HepG2 (cell line): ENCODE measurements around the gene FAM83D. TPM values are rescaled to one million over a fixed set of nuclear protein-coding genes. Genes with fewer than 3 reads are reported as not detected.

Source experiments
- ATAC-seq: fragments of 200-7000 bp; cut with Tn5 transposase; 3 replicates; pipeline ENCODE4 v1.9.1; 2020; ENCODE audit warnings: mild to moderate bottlenecking, moderate library complexity
- BruUV-seq: library from RNA; stranded (reverse); fragments of 400-500 nt; replicated peaks from 2 replicates; lab custom pipeline; 2021; lab: Mats Ljungman, UMichigan
- CTCF ChIA-PET: fragments of 300-600 bp; formaldehyde crosslinking; extraction: SDS; loops from one replicate; lab custom pipeline; 2021; ENCODE audit warnings: low total read pairs, inconsistent platforms, low intra/inter-chr PET ratio; lab: Yijun Ruan, JAX
- POLR2A ChIA-PET: fragments of 350-600 bp; sonication (Branson Sonifier 250); formaldehyde crosslinking; loops from one replicate; lab custom pipeline; 2020; ENCODE audit warnings: antibody characterized with exemption, inconsistent platforms; lab: Yijun Ruan, JAX
- DNase-seq: peaks from one replicate; pipeline ENCODE4 v3.0.0-alpha.2; 2015; ENCODE audit warnings: low spot score
- FAIRE-seq: peaks from 3 replicates; lab custom pipeline; 2011; peaks lifted over from hg19 to GRCh38; lab: Jason Lieb, UNC
- H2AFZ ChIP-seq: one replicate; pipeline ENCODE4 v1.6.1; 2011; ENCODE audit warnings: low read length, inconsistent platforms
- H3K27ac ChIP-seq: fragments of 300-600 bp; 3 replicates; pipeline ENCODE4 v1.8.0; 2011; ENCODE audit warnings: mixed run types, mild to moderate bottlenecking, mixed read lengths, low read length, inconsistent platforms; ENCODE audit not compliant: insufficient read depth; ENCODE audit errors: extremely low read length
- H3K27me3 ChIP-seq, 2 experiments: fragments of 200-600 bp in 1 of 2; 2 replicates in 1 of 2; 3 replicates in 1 of 2; pipeline versions ENCODE4 v1.6.0 to v1.8.0; 2011; ENCODE audit warnings: low read length in 2 of 2, mild to moderate bottlenecking in 2 of 2, moderate library complexity in 2 of 2, inconsistent platforms in 1 of 2; ENCODE audit not compliant: insufficient read depth in 2 of 2, control insufficient read depth in 1 of 2
- H3K36me3 ChIP-seq, 2 experiments: fragments of 200-600 bp in 1 of 2; replicated peaks in 1 of 2; 2 replicates in 1 of 2; 3 replicates in 1 of 2; pipeline versions ENCODE4 v1.5.1 to v1.8.0; 2011; ENCODE audit warnings: low read length in 2 of 2, inconsistent platforms in 1 of 2; ENCODE audit not compliant: insufficient read depth in 2 of 2, control insufficient read depth in 1 of 2
- H3K4me1 ChIP-seq: 2 replicates; pipeline ENCODE4 v1.5.1; 2012; ENCODE audit warnings: low read length, inconsistent platforms; ENCODE audit not compliant: insufficient read depth
- H3K4me2 ChIP-seq: 2 replicates; pipeline ENCODE4 v1.6.0; 2011; ENCODE audit warnings: low read depth, low read length, inconsistent platforms
- H3K4me3 ChIP-seq, 3 experiments: fragments of 200-600 bp in 1 of 3; sonication (generic), shearing (Covaris generic) in 1 of 3; replicated peaks in 1 of 3; 2 replicates each; pipeline ENCODE4 v1.5.1; 2011 to 2016; ENCODE audit warnings: low read length in 3 of 3, inconsistent platforms in 2 of 3, low read depth in 2 of 3, mild to moderate bottlenecking in 2 of 3, control low read depth in 1 of 3, mixed read lengths in 1 of 3; ENCODE audit not compliant: insufficient read depth in 1 of 3
- H3K79me2 ChIP-seq: one replicate; pipeline ENCODE4 v1.6.1; 2011; ENCODE audit warnings: low read length, inconsistent platforms; ENCODE audit not compliant: insufficient read depth
- H3K9ac ChIP-seq: 2 replicates; pipeline ENCODE4 v1.6.0; 2011; ENCODE audit warnings: mild to moderate bottlenecking, low read depth, low read length, inconsistent platforms; ENCODE audit not compliant: insufficient read depth
- H3K9me3 ChIP-seq: 2 replicates; pipeline ENCODE4 v1.5.1; 2012; ENCODE audit warnings: mild to moderate bottlenecking, low read length
- H4K20me1 ChIP-seq: 2 replicates; pipeline ENCODE4 v1.6.0; 2011; ENCODE audit warnings: inconsistent platforms, mild to moderate bottlenecking, low read length, moderate library complexity; ENCODE audit not compliant: insufficient read depth
- AHDC1 ChIP-seq: sonication (generic); formaldehyde crosslinking; IDR thresholded peaks from 2 replicates; pipeline ENCODE4 v1.5.1; 2020; ENCODE audit warnings: mild to moderate bottlenecking, missing genetic modification reagents, borderline replicate concordance
- BORCS8-MEF2B ChIP-seq: sonication (generic); formaldehyde crosslinking; IDR thresholded peaks from 2 replicates; pipeline ENCODE4 v1.8.0; 2022; ENCODE audit warnings: mild to moderate bottlenecking, missing genetic modification reagents
- IKZF4 ChIP-seq: sonication (generic); formaldehyde crosslinking; IDR thresholded peaks from 2 replicates; pipeline ENCODE4 v1.5.1; 2020; ENCODE audit warnings: borderline replicate concordance, mild to moderate bottlenecking, low read depth, missing genetic modification reagents; ENCODE audit errors: not compliant biosample characterization
- MXD3 ChIP-seq: IDR thresholded peaks from 2 replicates; pipeline ENCODE4 v1.6.1; 2016; ENCODE audit warnings: mild to moderate bottlenecking, missing biosample characterization, missing genetic modification reagents
- POLR2A ChIP-seq, 2 experiments: IDR thresholded peaks; 2 replicates each; pipeline ENCODE4 v1.6.1; 2011; ENCODE audit warnings: low read depth in 2 of 2, low read length in 2 of 2, mild to moderate bottlenecking in 1 of 2, moderate library complexity in 1 of 2; ENCODE audit not compliant: insufficient read depth in 1 of 2
- SSRP1 ChIP-seq: IDR thresholded peaks from 2 replicates; pipeline ENCODE4 v1.6.1; 2016; ENCODE audit warnings: control low read depth
- TCF7 ChIP-seq: sonication (generic); IDR thresholded peaks from 2 replicates; pipeline ENCODE4 v1.6.1; 2016; ENCODE audit warnings: antibody characterized with exemption, low read depth
- THYN1 ChIP-seq: sonication (generic); formaldehyde crosslinking; IDR thresholded peaks from 2 replicates; pipeline ENCODE4 v1.8.1; 2023; ENCODE audit warnings: low read depth, mild to moderate bottlenecking, moderate library complexity, missing genetic modification reagents, borderline replicate concordance
- ZBTB8A ChIP-seq: sonication (generic); formaldehyde crosslinking; IDR thresholded peaks from 2 replicates; pipeline ENCODE4 v1.4.0; 2020; ENCODE audit warnings: mild to moderate bottlenecking, low read depth, missing genetic modification reagents, borderline replicate concordance
- ZFP90 ChIP-seq: sonication (generic); formaldehyde crosslinking; IDR thresholded peaks from 2 replicates; pipeline ENCODE4 v1.8.0; 2022; ENCODE audit warnings: missing genetic modification reagents, mild to moderate bottlenecking, inconsistent platforms, borderline replicate concordance
- ZNF18 ChIP-seq: sonication (generic); formaldehyde crosslinking; IDR thresholded peaks from 2 replicates; pipeline ENCODE4 v1.8.0; 2022; ENCODE audit warnings: mild to moderate bottlenecking, missing genetic modification reagents; ENCODE audit not compliant: insufficient replicate concordance
- ZNF24 ChIP-seq: fragments of 450-650 bp; IDR thresholded peaks from 2 replicates; pipeline ENCODE4 v1.6.1; 2017; ENCODE audit warnings: antibody characterized with exemption, mild to moderate bottlenecking
- ZNF367 ChIP-seq: sonication (generic); formaldehyde crosslinking; IDR thresholded peaks from 2 replicates; pipeline ENCODE4 v1.4.0; 2020; ENCODE audit warnings: missing genetic modification reagents, borderline replicate concordance
- WGBS: methylation state at CpG from one replicate; pipeline ENCODE4 v1.1.6; 2017; ENCODE audit warnings: low lambda C conversion rate; 5-methylcytosine and 5-hydroxymethylcytosine counted together
- in situ Hi-C: cut with HindIII; loops from 2 replicates; pipeline ENCODE4 v1.10.0; 2017; ENCODE audit warnings: low pct_unique_long_range_greater_than_20kb; ENCODE audit not compliant: extremely low pct_ligation_motif_present
- intact Hi-C: fragments of 100-400 bp; cut with micrococcal nuclease; formaldehyde crosslinking; loops from one replicate; pipeline ENCODE4 v1.10.0; 2022; ENCODE audit not compliant: unreplicated experiment
- polyA plus RNA-seq, 8 experiments: library from polyadenylated mRNA; depleted of rRNA in 3 of 8; stranded (reverse) in 7 of 8; unstranded in 1 of 8; fragments of >200 nt; fragmentation: Illumina TruSeq in 4 of 8; extraction: Trizol in 4 of 8; gene quantifications; 2 replicates each; pipeline versions ENCODE4 v1.2.1 to v1.2.3, GENCODE V29; 2011 to 2016; ENCODE audit warnings: low read depth in 4 of 8, missing spikeins in 1 of 8, mixed read lengths in 1 of 8; ENCODE audit not compliant: insufficient read depth in 1 of 8
- total RNA-seq, 5 experiments: library from RNA; depleted of rRNA; stranded (reverse); fragments of >200 nt; fragmentation: Illumina TruSeq; extraction: Trizol; gene quantifications; 2 replicates each; pipeline ENCODE4 v1.2.3, GENCODE V29; 2016; ENCODE audit warnings: low read depth in 1 of 5

FAM83D gene
- total and polyA plus RNA-seq, 2 of the 13 experiments (the other 11 are each of a cell fraction or from before 2014, with no cell fraction given): 51.4 to 64.0 TPM

GRCh38 chr20:38937000-38937399 is 10.8 kb downstream of the FAM83D start (continued):
- no peak for TF ChIP-seq AHDC1 (CRISPR knock-in tag)
- TF ChIP-seq ZNF18: no peak

GRCh38 chr20:38937978-38938473 is 11.8 kb downstream of the FAM83D start:
- POLR2A ChIA-PET: interaction anchor here (1.3 kb wide), 1 partner anchor 24 kb away, joined by 4 read pairs; the partner anchor contains the start of gene DHX35
- BruUV-seq: no TSS peak
- Histone ChIP-seq H3K9ac (no peak overlapping the region), H3K36me3 (peaks cover 41 to 73% of the 10 kb centered on the region in 2 experiments), H2AFZ (no peak overlapping the region), H3K4me1 (peaks cover 88% of the 10 kb centered on the region), H4K20me1 (peaks cover 8% of the 10 kb centered on the region; the same call in 1 of the 2 replicates), H3K79me2 (peaks cover 88% of the 10 kb centered on the region), H3K4me3 (no peak overlapping the region), H3K27ac (no peak overlapping the region), H3K4me2 (no peak overlapping the region), H3K9me3 (no peaks in the 10 kb centered on the region), H3K27me3 (no peaks in the 10 kb centered on the region)
- intact Hi-C loops (no loop called here), in situ Hi-C loops (no loop called here)
- FAIRE-seq (no peak), DNase-seq (no peak), ATAC-seq (no peak)
- CTCF ChIA-PET: no interaction called here
- 97% methylated on average over 7 of the region's 7 CpGs for WGBS
- no peak for TF ChIP-seq ZFP90
- TF ChIP-seq BORCS8-MEF2B: peak; percentile 31; the same call in 1 of the 2 replicates
- 0 out of 4 replicates have a peak, but pooled peaks of 1 of the 2 experiments have one; percentile 22 for TF ChIP-seq POLR2A (IDR thresholded peaks at IDR 0.05; ENCODE audit: insufficient read depth in 1 of 2, low read depth in 2 of 2, low read length in 2 of 2)
- TF ChIP-seq ZNF24: no peak
- no peak for TF ChIP-seq ZNF367
- no peak for TF ChIP-seq TCF7
- TF ChIP-seq THYN1: 0 out of 2 replicates have a peak, but pooled peaks have one; percentile 42
- no peak for TF ChIP-seq MXD3 (CRISPR knock-in tag)
- no peak for TF ChIP-seq IKZF4 (CRISPR knock-in tag)
- no peak for TF ChIP-seq ZBTB8A (CRISPR knock-in tag)
- no peak for TF ChIP-seq SSRP1 (CRISPR knock-in tag)
